HEK293T (cell line): ENCODE results near the gene CAGE1.

ENCODE experiments used
- BHLHE40 ChIP-seq: fragments of 450-650 bp; IDR thresholded peaks from 2 replicates; pipeline ENCODE4 v1.6.1; 2016; ENCODE audit warnings: mild to moderate bottlenecking, moderate library complexity, borderline replicate concordance
- ELF4 ChIP-seq: fragments of 450-650 bp; IDR thresholded peaks from 2 replicates; pipeline ENCODE4 v1.6.1; 2017; ENCODE audit warnings: antibody characterized with exemption
- FOXA1 ChIP-seq: fragments of 450-650 bp; IDR thresholded peaks from 2 replicates; pipeline ENCODE4 v1.6.1; 2016; ENCODE audit warnings: mild to moderate bottlenecking
- FOXM1 ChIP-seq: fragments of 450-650 bp; IDR thresholded peaks from 2 replicates; pipeline ENCODE4 v1.6.1; 2017; ENCODE audit warnings: mild to moderate bottlenecking, borderline replicate concordance
- HDGF ChIP-seq: fragments of 450-650 bp; IDR thresholded peaks from 2 replicates; pipeline ENCODE4 v1.6.1; 2017; ENCODE audit warnings: antibody characterized with exemption, borderline replicate concordance
- L3MBTL2 ChIP-seq: fragments of 450-650 bp; conservative IDR thresholded peaks from 2 replicates; pipeline ENCODE4 v1.6.1; 2016; ENCODE audit warnings: mild to moderate bottlenecking
- NFRKB ChIP-seq: fragments of 450-650 bp; IDR thresholded peaks from 2 replicates; pipeline ENCODE4 v1.6.1; 2016; ENCODE audit warnings: mild to moderate bottlenecking, moderate library complexity
- SP1 ChIP-seq: fragments of 450-650 bp; IDR thresholded peaks from 2 replicates; pipeline ENCODE4 v1.6.1; 2017
- TARDBP ChIP-seq: fragments of 450-650 bp; IDR thresholded peaks from 2 replicates; pipeline ENCODE4 v1.6.1; 2016
- ZNF384 ChIP-seq: fragments of 450-650 bp; IDR thresholded peaks from 2 replicates; pipeline ENCODE4 v1.6.1; 2016

DNA sequence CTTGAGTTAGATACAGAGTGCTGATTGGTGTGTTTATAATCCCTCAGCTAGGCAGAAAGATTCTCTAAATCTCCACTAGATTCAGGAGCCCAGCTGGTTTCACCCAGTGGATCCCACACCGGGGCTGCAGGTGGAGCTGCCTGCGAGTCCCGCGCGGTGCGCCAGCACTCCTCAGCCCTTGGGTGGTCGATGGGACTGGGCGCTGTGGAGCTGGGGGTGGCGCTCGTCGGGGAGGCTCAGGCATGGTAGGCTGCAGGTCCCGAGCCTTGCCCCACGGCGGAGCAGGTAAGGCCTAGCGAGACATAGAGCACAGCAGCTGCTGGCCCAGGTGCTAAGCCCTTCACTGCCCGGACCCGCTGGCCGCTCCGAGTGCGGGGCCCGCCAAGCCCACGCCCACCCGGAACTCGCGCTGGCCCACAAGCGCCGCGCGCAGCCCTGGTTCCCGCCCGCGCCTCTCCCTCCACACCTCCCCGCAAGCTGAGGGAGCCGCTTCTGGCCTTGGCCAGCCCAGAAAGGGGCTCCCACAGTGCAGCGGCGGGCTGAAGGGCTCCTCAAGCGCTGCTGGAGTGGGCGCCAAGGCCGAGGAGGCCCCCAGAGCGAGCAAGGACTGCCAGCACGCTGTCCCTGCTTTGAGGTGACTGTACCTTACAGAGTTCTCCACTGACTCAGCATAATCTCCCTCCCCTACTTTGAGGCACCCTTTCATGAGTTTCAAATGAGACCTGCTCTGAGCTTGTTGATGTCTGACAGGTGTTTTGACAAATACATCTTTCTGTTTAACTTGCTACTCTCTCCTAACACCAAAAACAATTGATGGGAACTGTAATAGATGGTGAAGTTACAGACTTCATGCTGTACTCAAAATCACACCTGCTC lies 72.6 kb downstream of the CAGE1 start:
- no peak for TF ChIP-seq HDGF
- no peak for TF ChIP-seq FOXA1
- TF ChIP-seq SP1 = no peak
- TF ChIP-seq ZNF384 = no peak
- TF ChIP-seq L3MBTL2 = no peak
- TF ChIP-seq NFRKB = no peak
- TF ChIP-seq FOXM1 = no peak
- TF ChIP-seq BHLHE40 = no peak
- no peak for TF ChIP-seq TARDBP
- no peak for TF ChIP-seq ELF4
